ENCODE data around the gene AHSA1.

DNA sequence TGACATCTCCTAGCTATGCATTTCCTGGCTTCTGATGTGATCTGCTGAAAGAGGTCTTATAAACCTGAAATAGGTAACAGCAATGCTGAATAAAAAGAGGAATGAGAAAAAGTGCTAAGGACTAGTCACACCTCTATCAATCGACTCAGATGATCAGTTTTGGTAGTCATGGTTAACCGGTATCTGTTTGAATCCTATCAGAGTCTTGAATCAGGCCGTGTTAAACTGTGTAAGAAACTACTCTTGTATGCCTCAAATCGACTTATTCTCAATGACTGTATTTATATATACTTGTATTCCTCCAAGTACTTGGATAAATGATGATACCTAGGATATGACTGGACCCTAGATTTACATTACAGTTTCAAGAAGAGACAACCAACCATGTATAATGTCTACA lies 51.5 kb downstream of the AHSA1 start:
- TF ChIP-seq, protein P1, sequence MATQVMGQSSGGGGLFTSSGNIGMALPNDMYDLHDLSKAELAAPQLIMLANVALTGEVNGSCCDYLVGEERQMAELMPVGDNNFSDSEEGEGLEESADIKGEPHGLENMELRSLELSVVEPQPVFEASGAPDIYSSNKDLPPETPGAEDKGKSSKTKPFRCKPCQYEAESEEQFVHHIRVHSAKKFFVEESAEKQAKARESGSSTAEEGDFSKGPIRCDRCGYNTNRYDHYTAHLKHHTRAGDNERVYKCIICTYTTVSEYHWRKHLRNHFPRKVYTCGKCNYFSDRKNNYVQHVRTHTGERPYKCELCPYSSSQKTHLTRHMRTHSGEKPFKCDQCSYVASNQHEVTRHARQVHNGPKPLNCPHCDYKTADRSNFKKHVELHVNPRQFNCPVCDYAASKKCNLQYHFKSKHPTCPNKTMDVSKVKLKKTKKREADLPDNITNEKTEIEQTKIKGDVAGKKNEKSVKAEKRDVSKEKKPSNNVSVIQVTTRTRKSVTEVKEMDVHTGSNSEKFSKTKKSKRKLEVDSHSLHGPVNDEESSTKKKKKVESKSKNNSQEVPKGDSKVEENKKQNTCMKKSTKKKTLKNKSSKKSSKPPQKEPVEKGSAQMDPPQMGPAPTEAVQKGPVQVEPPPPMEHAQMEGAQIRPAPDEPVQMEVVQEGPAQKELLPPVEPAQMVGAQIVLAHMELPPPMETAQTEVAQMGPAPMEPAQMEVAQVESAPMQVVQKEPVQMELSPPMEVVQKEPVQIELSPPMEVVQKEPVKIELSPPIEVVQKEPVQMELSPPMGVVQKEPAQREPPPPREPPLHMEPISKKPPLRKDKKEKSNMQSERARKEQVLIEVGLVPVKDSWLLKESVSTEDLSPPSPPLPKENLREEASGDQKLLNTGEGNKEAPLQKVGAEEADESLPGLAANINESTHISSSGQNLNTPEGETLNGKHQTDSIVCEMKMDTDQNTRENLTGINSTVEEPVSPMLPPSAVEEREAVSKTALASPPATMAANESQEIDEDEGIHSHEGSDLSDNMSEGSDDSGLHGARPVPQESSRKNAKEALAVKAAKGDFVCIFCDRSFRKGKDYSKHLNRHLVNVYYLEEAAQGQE (IDR thresholded peaks at IDR 0.05; ENCODE audit: insufficient read depth in 1 of 2, low read depth in 2 of 2, low read length in 2 of 2): no peak
- TF ChIP-seq FOXP2 (optimal IDR thresholded peaks at IDR 0.05; ENCODE audit: borderline replicate concordance, extremely low read depth, extremely low read length, insufficient read depth): no peak
